Measurements from ENCODE around the gene PLCD1. TPM values are rescaled to one million over a fixed set of nuclear protein-coding genes. Genes with fewer than 3 reads are reported as not detected.

PLCD1 gene
- total and polyA plus RNA-seq, 2 of the 8 experiments (the other 6 are each of a cell fraction or from before 2014, with no cell fraction given): 15.3 to 19.2 TPM

DNA sequence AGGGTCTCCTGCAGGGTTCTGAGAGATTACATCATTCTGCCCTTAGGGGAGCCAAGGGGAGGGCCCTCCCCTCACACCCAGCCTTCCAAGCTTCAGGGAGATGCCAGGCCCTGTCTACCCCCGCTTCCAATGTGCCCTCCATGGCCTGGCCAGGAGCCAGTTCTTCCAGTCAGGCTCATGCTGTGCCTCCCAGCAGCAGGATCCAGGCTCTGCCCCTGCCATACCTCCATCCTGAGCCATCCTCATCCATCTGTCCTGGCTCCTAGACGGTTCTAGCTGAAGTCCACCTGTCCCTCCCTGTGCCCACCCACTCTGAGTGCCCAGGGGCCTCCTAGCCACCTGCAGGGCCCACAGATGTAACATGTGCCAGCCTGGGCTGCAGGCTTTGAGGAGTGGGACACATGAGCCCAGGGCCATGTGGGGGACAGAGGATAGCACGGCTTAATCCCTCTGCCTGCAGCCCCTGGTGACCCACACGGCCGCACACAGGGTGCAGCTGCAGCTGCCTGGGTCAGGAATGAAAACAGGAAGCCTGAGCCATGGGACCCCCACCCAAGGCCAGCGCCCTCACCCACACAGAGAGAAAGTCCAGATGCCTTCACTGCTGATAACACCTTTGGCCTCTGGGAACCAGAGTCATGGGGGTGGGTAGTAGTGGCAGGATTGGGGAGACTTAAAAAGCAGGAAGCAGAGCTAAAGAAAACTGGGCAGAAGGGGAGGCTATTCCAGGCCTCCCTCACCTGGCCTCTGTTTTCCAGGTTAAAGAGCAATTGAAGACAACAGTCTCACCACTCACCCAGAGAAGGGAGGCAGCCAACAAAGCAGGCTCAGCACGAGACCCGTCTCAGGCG is 11.8 kb downstream of the PLCD1 start:
- Histone ChIP-seq H3K4me3 (ENCODE audit: extremely low read depth in 1 of 4, insufficient read depth in 2 of 4, low read depth in 3 of 4, low read length in 4 of 4) (no peak overlapping the region), H2BK15ac (ENCODE audit: low read length) (no peak overlapping the region), H2BK5ac (ENCODE audit: low read depth, low read length) (no peak overlapping the region), H3K36me3 (ENCODE audit: control insufficient read depth in 2 of 4, insufficient read depth in 4 of 4, low read length in 3 of 4) (peaks cover 0 to 7% (median 2%) of the 10 kb centered on the region in 4 experiments; a peak in 2 of 8 replicates), H4K20me1 (replicated peaks in 1 of 2; ENCODE audit: control insufficient read depth in 1 of 2, insufficient read depth in 2 of 2, low read length in 2 of 2) (peaks cover 0 to 2% of the 10 kb centered on the region in 2 experiments), H4K5ac (ENCODE audit: insufficient read length, low read depth, low read length) (no peak overlapping the region), H3K23me2 (ENCODE audit: low read depth, low read length) (no peaks in the 10 kb centered on the region), H2BK12ac (ENCODE audit: low read depth, low read length) (no peak overlapping the region), H2AFZ (ENCODE audit: low read length) (no peak overlapping the region), H3K4me1 (replicated peaks in 1 of 4; ENCODE audit: control insufficient read depth in 3 of 4, insufficient read depth in 4 of 4, low read length in 3 of 4) (no peaks in the 10 kb centered on the region), H3K9ac (replicated peaks in 1 of 4; ENCODE audit: extremely low read depth in 1 of 4, low read depth in 3 of 4, low read length in 3 of 4) (no peak overlapping the region), H3K14ac (ENCODE audit: insufficient read length) (no peak overlapping the region), H3K27ac (ENCODE audit: low read depth, low read length) (no peak overlapping the region), H3K18ac (ENCODE audit: extremely low read depth, low read length) (no peak overlapping the region), H3K4me2 (ENCODE audit: insufficient read depth in 1 of 2, low read depth in 2 of 2, low read length in 2 of 2) (no peak overlapping the region), H4K8ac (ENCODE audit: extremely low read depth, insufficient read depth, low read length) (no peak overlapping the region; the same call in 1 of the 2 replicates), H3K79me1 (ENCODE audit: low read depth, low read length) (no peaks in the 10 kb centered on the region; the same call in 1 of the 2 replicates), H2BK120ac (replicated peaks; ENCODE audit: low read depth, low read length) (no peak overlapping the region), H2AK5ac (ENCODE audit: low read depth, low read length) (no peak overlapping the region), H4K91ac (replicated peaks; ENCODE audit: insufficient read length, low read length) (no peak overlapping the region), H3K23ac (ENCODE audit: insufficient read length) (no peak overlapping the region), H3K56ac (replicated peaks; ENCODE audit: insufficient read length, low read depth, low read length) (no peak overlapping the region), H3K79me2 (ENCODE audit: control insufficient read depth in 1 of 2, insufficient read depth in 2 of 2, low read length in 2 of 2) (no peaks in the 10 kb centered on the region), H2BK20ac (ENCODE audit: low read length) (no peak overlapping the region), H3K9me3 (ENCODE audit: insufficient read depth in 2 of 2, low read depth in 1 of 2, low read length in 1 of 2) (no peaks in the 10 kb centered on the region), H3K27me3 (replicated peaks in 1 of 4; ENCODE audit: control insufficient read depth in 3 of 4, extremely low read depth in 1 of 4, insufficient read depth in 3 of 4, low read length in 3 of 4) (no peaks in the 10 kb centered on the region), H3K4ac (replicated peaks; ENCODE audit: insufficient read length, low read depth, low read length) (no peak overlapping the region)
- FAIRE-seq (no peak), DNase-seq (ENCODE audit: low read depth in 1 of 2, low spot score in 2 of 2) (no peak)
- ChIA-PET POLR2A (ENCODE audit: partially characterized antibody) (no interaction called here), CTCF (ENCODE audit: partially characterized antibody) (interaction anchor here (2.6 to 9.6 kb wide), 2 partner anchors 15 to 44 kb away, joined by 8 to 74 read pairs; no protein-coding TSS in a partner anchor)
- TF ChIP-seq SP1 (IDR thresholded peaks at IDR 0.05; ENCODE audit: low read depth, low read length) (no peak), TAF7 (optimal IDR thresholded peaks at IDR 0.05; ENCODE audit: borderline replicate concordance, low read depth, low read length) (no peak), EZH2 (IDR thresholded peaks at IDR 0.05; ENCODE audit: low read depth, low read length, severe bottlenecking) (no peak), YY1 (IDR thresholded peaks at IDR 0.05; ENCODE audit: low read depth, low read length) (no peak), SRF (IDR thresholded peaks at IDR 0.05; ENCODE audit: low read depth, low read length) (no peak)
- TF ChIP-seq, protein P1, sequence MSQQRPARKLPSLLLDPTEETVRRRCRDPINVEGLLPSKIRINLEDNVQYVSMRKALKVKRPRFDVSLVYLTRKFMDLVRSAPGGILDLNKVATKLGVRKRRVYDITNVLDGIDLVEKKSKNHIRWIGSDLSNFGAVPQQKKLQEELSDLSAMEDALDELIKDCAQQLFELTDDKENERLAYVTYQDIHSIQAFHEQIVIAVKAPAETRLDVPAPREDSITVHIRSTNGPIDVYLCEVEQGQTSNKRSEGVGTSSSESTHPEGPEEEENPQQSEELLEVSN (IDR thresholded peaks at IDR 0.05): no peak
- TF ChIP-seq, protein P2, sequence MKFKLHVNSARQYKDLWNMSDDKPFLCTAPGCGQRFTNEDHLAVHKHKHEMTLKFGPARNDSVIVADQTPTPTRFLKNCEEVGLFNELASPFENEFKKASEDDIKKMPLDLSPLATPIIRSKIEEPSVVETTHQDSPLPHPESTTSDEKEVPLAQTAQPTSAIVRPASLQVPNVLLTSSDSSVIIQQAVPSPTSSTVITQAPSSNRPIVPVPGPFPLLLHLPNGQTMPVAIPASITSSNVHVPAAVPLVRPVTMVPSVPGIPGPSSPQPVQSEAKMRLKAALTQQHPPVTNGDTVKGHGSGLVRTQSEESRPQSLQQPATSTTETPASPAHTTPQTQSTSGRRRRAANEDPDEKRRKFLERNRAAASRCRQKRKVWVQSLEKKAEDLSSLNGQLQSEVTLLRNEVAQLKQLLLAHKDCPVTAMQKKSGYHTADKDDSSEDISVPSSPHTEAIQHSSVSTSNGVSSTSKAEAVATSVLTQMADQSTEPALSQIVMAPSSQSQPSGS (IDR thresholded peaks at IDR 0.05; ENCODE audit: low read length): no peak
- 90% methylated on average over 9 of the region's 9 CpGs; no CpG with 5 or more reads in 1 of the 2 experiments for WGBS, 2 experiments (ENCODE audit: extremely low coverage in 1 of 2, insufficient coverage in 1 of 2, insufficient read length in 1 of 2, insufficient replicate concordance in 2 of 2, low coverage in 1 of 2, low lambda C conversion rate in 2 of 2, missing lambda C conversion rate in 1 of 2)
